ENCODE results near the gene SDHC. TPM values are rescaled to one million over a fixed set of nuclear protein-coding genes. Genes with fewer than 3 reads are reported as not detected.

Gene SDHC
- total RNA-seq, 2 experiments from 2014 or later: 33.0 to 37.2 TPM

- Mint-ChIP-seq H3K27me3 (no peaks in the 10 kb centered on the region), H3K9me3 (no peaks in the 10 kb centered on the region), H3K36me3 (ENCODE audit: low read depth) (peaks cover 64% of the 10 kb centered on the region), H3K27ac (no peak overlapping the region), H3K4me1 (ENCODE audit: low read depth) (peaks cover 11% of the 10 kb centered on the region), H3K4me3 (no peak overlapping the region)
- DNase-seq: peak in 2 of 14 experiments; percentile 31 to 51
- intact Hi-C loops (cut with DNase I, micrococcal nuclease): no loop called here
- no peak for TF ChIP-seq CTCF (IDR thresholded peaks at IDR 0.05)
- H3K27me3 ChIP-seq (ENCODE audit: control insufficient read depth in 1 of 2, insufficient read depth in 2 of 2, low read length in 2 of 2): no peaks in the 10 kb centered on the region
- H3K4me1 ChIP-seq (ENCODE audit: insufficient read depth, low read length): peaks cover 5% of the 10 kb centered on the region
- no peaks in the 10 kb centered on the region for H3K9me3 ChIP-seq (ENCODE audit: control insufficient read depth in 1 of 2, insufficient read depth in 1 of 2, low read length in 2 of 2)
- POLR2A ChIA-PET: no interaction called here
- ATAC-seq (ENCODE audit: poor library complexity): no peak
- CTCF ChIA-PET: no interaction called here
- no peak overlapping the region for H3K4me3 ChIP-seq (ENCODE audit: low read length)
- peaks cover 33% of the 10 kb centered on the region for H3K36me3 ChIP-seq (ENCODE audit: insufficient read depth, low read length)
- no peak overlapping the region for H3K27ac ChIP-seq (ENCODE audit: low read depth in 1 of 2, low read length in 2 of 2)
Measured at GRCh38 chr1:161324020-161324419, 9.8 kb downstream of the SDHC start.

- POLR2A ChIA-PET: no interaction called here
- no peaks in the 10 kb centered on the region for H3K9me3 Mint-ChIP-seq
- ATAC-seq (ENCODE audit: poor library complexity): no peak
- no peaks in the 10 kb centered on the region for H3K4me1 Mint-ChIP-seq (ENCODE audit: low read depth)
- intact Hi-C loops (cut with DNase I, micrococcal nuclease): no loop called here
- H3K27me3 Mint-ChIP-seq: no peaks in the 10 kb centered on the region
- Histone ChIP-seq H3K27me3 (ENCODE audit: control insufficient read depth in 1 of 2, insufficient read depth in 2 of 2, low read length in 2 of 2) (no peaks in the 10 kb centered on the region), H3K27ac (ENCODE audit: low read depth in 1 of 2, low read length in 2 of 2) (no peak overlapping the region), H3K36me3 (ENCODE audit: insufficient read depth, low read length) (peaks cover 61% of the 10 kb centered on the region), H3K4me1 (ENCODE audit: insufficient read depth, low read length) (no peaks in the 10 kb centered on the region), H3K4me3 (ENCODE audit: low read length) (no peak overlapping the region), H3K9me3 (ENCODE audit: control insufficient read depth in 1 of 2, insufficient read depth in 1 of 2, low read length in 2 of 2) (no peaks in the 10 kb centered on the region)
- H3K4me3 Mint-ChIP-seq: no peak overlapping the region
- H3K36me3 Mint-ChIP-seq (ENCODE audit: low read depth): peaks cover 87% of the 10 kb centered on the region
- CTCF ChIA-PET: no interaction called here
- no peak for TF ChIP-seq CTCF (IDR thresholded peaks at IDR 0.05)
- H3K27ac Mint-ChIP-seq: no peak overlapping the region
- DNase-seq: no peak
Measured at GRCh38 chr1:161330346-161330745, 16.2 kb downstream of the SDHC start.

- Histone ChIP-seq H3K36me3 (ENCODE audit: insufficient read depth, low read length) (peaks cover 72% of the 10 kb centered on the region), H3K4me1 (ENCODE audit: insufficient read depth, low read length) (no peaks in the 10 kb centered on the region), H3K27ac (ENCODE audit: low read depth in 1 of 2, low read length in 2 of 2) (no peak overlapping the region), H3K27me3 (ENCODE audit: control insufficient read depth in 1 of 2, insufficient read depth in 2 of 2, low read length in 2 of 2) (no peaks in the 10 kb centered on the region), H3K4me3 (ENCODE audit: low read length) (no peak overlapping the region), H3K9me3 (ENCODE audit: control insufficient read depth in 1 of 2, insufficient read depth in 1 of 2, low read length in 2 of 2) (no peaks in the 10 kb centered on the region)
- H3K9me3 Mint-ChIP-seq: no peaks in the 10 kb centered on the region
- ChIA-PET CTCF (interaction anchor here (0.6 to 1.0 kb wide), 2 partner anchors 49 kb away, joined by 3 read pairs; no protein-coding TSS in a partner anchor), POLR2A (no interaction called here)
- H3K4me3 Mint-ChIP-seq: no peak overlapping the region
- intact Hi-C loops (cut with DNase I, micrococcal nuclease): no loop called here
- no peak overlapping the region for H3K27ac Mint-ChIP-seq
- no peaks in the 10 kb centered on the region for H3K4me1 Mint-ChIP-seq (ENCODE audit: low read depth)
- ATAC-seq (ENCODE audit: poor library complexity) (no peak), DNase-seq (no peak)
- H3K27me3 Mint-ChIP-seq: no peaks in the 10 kb centered on the region
- TF ChIP-seq CTCF (IDR thresholded peaks at IDR 0.05): no peak
- peaks cover 91% of the 10 kb centered on the region for H3K36me3 Mint-ChIP-seq (ENCODE audit: low read depth)
Measured at GRCh38 chr1:161333166-161333565, 19.0 kb downstream of the SDHC start.
